Measurements from ENCODE around the gene LPP.

The LPP gene

DNA sequence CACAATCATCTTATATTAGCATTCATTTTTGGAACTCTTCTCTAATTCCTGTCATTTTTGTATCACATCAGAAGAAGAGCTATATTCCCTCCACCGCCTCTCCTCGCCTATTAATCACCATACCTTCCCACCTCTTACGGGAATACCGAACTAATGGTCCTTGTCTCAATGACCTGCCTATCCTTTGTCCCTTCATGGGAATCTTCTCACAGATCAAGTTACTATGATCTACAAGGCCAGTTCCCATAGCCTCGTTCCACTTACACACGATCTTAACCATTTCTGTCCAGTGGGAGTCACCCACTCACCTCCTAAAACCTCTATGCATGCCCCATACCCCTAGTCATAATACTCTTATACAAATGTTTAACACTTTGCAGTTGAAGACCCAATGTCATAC is 675.2 kb downstream of the LPP start:
- DNase-seq = no peak

DNA sequence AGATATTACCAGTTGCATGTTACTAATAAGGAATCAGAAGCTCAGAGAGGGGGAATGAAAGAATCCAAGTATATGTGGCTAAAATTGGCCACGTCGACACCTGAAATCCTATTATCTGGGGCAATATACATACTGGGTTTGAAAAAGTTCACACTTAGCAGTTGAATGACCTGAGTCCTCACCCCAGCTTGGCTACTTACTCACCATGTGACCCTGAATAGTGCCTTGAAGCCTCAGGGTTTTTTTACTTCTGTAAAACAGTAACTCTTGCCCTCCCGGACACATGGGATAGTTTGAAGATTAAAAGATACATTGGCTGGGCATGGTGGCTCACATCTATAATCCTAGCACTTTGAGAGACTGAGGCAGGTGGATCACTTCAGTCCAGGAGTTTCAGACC is 675.6 kb downstream of the LPP start:
- DNase-seq = no peak

DNA sequence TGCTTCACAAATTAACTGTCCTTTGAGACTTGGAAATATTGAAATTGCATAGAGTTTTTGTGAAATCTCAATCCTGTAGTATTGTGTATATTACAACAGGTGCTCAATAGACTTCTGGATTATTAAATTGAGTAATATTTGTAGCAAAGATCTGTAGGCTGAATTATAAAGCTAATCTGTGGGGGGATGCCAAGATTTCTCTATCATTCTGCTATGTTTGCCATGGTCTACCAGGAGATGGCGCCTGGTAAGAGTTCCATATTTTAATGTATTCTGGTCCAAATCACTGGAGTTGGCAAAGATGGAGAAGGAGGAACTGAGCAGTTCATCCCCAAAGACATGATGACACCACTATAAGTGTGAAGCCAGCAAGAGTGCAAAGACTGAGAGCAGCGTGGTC is 676.9 kb downstream of the LPP start:
- no peak for DNase-seq

DNA sequence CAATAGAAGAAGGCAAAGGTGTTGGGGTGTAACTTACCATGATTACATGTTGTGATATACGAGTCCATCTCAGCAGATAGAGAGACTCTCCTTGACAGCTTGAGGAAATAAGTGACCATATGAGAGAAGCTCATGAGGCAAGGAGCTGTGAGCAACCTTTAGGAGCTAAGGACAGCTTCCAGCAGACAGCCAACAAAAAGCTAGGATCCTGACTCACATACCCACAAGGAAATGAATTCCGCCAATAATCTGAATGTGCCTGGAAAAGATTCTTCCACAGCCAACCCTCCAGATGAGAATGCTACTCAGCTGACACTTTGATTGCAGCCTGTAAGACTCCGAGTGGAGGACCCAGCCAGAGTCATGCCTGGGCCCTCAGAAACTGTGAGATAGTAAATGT is 678.2 kb downstream of the LPP start:
- DNase-seq = no peak

DNA sequence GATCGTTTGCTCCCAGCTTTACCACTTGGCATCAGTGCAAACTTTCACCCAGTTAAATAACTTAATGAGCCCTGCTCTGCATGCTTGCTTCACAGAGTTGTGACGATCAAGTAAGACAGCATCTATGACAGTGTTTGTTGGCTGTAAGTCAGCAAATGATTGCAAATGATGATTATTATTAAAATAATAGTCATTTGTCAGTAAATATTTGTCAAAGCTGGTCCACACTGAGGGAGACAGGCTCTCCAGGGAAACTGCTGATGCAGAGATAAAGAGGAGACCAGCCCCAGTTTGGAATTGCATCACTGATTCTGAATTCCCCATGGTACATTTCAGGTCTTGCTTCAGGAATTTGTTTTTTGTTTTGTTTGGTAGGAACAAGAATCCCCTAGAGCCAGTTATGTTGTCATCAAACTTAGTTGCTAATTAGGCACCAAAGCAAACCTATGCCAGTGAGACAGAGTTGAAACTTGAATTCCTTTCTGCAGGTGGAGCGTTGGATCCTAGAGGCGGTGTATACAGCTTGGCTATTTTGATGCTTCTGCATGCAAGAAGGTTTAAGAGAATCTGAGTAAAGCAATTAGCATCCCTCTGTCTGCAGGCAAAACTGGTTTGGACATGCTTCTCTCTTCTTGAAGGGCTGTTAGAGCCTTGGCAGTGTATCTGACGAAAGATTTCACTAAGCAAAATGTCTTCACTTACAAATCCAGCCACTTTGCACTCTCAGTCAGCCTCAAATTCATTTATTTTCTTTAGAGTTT is 679.2 kb downstream of the LPP start:
- no peak for DNase-seq

DNA sequence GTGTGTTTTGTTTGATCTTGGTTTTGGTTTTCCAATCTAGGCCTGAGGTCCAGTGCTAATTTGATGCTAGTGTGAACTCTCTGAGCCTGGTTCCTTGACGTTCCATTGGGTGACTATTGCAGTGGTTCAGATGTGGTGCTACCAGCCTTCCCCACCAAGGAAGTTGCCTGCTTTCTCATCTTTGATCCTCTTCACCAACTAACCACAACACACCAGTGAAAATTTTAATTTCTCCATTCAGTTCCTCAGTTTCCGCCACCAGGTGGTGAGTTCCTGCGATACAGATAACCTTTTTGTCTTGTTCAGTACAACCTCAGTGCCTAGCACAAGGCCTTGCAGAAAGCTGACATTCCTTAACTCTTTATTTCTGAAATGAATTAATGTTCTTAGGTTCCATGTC is 680.4 kb downstream of the LPP start:
- DNase-seq = no peak

DNA sequence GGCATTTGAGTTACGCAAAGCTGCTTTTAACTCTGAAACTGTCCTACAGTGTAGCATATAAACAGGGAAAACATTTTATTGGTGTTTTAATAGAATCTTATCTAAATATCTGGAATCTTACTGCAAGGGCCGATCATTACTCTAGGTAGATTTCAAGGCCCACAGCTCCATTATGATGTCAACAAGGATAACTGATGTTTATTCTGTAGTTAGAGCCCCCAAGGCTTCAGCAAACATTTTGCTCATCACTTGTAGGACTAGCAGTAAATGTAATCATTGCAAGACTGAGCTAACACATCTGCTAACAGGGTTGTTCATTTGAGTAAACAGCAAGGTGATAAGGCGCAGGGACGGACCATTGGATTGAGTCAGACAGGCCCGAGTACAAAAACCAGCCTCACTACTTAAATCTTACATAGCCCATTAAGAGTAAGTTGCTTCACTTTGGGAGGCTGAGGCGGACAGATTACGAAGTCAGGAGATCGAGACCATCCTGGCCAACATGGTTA is 685.3 kb downstream of the LPP start:
- no peak for DNase-seq

DNA sequence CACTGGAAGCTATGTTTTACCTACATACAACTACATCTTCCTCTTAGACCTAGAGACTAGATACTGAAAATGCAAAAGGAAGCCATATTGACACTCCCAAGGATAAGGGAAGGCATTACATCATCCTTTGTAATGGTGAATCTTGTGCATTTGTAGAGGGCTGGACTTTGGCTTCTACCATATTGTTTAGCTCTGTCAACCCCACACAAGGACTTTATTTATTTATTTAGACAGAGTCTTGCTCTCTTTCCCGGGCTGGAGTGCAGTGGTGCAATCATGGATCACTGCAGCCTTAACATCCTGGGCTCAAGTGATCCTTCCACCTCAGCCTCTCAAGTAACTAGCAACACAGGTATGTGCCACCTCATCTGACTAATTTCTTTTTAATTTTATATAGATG is 686.3 kb downstream of the LPP start:
- no peak for DNase-seq

DNA sequence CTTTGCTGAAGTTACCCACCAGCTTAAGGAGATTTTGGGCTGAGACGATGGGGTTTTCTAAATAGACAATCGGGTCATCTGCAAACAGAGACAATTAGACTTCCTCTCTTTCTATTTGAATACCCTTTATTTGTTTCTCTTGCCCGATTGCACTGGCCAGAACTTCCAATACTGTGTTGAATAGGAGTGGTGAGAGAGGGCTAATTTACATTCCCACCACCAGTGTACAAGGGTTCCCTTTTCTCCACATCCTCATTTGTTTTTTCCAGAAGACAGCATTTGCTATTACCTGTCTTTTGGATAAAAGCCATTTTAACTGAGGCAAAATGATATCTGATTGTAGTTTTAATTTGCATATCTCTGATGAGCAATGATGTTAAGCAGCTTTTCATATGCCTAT is 687.9 kb downstream of the LPP start:
- DNase-seq = no peak

DNA sequence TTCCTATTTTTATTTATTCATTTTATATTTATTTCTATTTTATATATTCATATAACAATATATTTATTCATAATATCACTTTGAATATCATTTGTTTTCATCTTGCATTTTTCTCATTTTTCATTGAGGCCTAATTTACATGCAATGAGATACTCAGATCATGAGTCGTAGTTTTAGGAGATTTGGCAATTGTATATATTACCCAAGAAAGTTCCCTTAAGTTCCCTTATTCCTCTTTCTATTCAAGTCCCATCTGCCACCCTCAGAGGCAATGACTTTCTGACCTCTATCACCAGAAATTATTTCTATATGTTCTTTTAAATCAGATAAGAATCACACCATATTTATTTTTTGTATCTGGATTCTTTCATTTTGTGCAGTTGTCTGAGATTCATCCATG is 688.7 kb downstream of the LPP start:
- no peak for DNase-seq

DNA sequence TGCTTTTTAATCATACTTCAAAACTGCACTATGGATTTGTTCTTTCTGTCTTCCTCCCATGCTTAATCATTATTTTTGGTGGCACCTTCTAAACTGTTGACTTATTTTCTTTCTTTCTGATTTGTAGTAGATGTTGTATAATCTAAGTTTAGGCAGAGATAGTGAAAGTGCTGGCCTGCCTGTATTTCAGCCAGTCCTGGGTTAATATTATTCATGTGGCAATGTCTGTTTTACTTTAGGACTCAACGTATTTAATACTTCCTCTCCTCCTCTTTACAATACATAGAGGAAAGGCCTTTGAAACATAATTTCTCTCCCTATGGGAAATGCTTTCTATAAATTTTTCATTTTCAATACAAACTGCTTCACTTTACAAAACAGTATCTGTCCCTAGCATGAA is 690.1 kb downstream of the LPP start:
- no peak for DNase-seq

DNA sequence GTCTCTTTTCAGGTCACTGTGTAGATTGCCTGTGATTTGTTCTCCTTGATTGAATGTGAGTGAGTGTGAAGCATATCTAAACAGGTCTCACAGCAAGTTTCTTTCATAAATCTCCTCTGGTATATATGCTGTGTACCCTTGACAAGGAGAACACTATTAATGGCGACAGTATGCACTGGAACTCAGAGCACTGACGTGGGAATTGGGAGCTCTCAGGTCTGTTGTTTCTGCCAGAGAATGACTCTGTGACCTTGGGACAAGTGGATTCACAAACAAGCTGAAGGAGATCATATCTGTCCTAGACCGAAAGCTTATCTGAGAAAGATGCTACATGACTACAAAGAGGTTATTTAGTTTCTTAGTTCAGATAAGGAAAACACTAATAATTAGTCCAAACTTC is 691.6 kb downstream of the LPP start:
- DNase-seq = no peak

DNA sequence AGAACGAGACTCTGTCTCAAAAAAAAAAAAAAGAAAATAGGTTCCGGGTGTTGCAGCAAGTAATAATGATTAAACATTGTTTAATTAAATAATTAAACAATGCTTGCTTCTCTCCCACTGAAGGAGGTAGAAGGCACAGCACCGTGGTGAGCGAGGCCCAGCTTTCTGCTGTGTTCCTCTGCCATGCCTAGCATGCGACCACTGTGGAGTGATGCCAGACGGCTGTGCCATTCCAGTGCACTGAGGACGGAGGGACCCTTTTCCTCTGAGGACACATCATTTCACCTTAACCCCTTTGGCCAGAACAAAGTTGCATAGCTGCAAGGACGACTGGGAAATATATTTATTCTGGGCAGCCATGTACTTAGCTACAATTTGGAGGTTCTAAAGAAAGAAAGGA is 695.0 kb downstream of the LPP start:
- DNase-seq = no peak

DNA sequence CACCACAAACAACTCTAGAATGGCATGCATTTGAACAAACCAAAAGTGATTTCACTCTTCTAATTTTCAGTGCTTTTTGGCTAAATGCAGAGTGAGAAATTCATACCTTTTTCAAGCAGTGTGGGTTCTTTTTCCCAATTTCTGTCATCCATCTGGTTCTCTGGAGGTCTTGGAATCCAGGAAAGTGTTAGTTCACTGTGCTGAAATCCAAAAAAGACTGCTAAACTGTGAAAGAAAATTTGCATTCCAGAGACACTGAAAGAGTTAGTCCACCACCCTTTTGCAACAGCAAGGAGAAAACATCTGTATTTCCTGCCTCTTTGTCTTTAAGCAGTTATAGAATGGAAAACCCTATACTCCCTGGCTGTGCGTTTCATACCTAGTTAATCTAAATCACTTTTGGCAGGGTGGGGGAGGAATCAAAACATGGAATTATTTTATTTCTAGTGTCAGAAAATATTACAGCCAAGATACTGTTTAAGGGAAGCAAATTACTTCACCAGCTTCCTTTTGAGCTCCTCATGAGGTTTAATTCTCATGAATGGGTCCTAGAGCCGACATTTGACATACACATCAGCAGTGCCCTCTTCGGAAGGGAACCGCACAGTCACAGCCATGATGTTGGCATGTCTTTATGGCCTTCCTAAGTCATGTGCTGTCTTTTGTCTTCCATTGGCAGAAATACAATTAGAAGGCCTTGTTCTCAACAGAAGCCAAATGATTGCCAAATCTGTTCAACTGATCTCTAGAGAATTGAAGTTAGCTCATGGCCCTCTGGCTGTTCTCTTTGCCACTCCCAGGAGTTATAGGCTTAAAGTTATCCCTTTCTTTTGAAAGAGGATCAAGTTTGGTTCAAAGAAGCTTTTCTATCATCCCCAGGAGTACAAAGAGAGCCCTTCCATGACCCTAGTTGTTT is 700.2 kb downstream of the LPP start:
- DNase-seq = no peak

DNA sequence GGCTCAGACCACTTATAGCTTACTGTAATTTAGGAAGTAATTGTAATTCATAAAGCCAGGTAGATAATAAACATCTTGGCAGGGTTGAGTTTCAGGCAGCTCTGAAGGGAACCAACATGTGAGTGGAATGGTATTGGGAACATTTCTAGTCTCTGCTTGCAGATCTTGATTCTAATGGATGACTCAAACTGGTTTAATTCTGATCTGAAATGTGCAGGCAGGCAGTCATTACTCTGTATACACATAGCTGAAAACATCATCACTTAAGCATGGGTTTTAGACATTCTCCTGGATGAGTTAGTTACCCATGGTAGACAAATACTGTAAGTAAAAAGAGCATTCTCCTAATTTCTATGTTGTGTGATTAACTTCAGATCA is 700.8 kb downstream of the LPP start:
- DNase-seq = no peak

DNA sequence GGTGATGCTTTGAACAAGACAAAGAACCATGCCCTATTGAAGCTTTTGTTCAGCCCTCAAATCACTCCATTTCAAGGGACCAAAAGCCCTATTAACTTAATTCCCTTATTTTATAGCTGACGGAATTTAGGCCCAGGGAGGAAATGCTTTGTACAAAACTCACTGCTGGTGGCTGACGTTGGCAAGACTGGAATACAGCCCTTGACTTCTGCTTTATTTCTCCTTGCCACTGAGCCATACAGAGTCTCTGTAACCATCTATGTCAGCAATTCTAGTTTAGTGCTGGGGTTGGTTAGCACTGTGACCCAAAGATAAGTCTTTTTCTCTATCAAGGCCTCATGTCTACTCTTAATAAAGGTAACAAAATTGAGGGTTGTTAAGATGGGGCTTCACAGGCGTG is 701.7 kb downstream of the LPP start:
- no peak for DNase-seq

DNA sequence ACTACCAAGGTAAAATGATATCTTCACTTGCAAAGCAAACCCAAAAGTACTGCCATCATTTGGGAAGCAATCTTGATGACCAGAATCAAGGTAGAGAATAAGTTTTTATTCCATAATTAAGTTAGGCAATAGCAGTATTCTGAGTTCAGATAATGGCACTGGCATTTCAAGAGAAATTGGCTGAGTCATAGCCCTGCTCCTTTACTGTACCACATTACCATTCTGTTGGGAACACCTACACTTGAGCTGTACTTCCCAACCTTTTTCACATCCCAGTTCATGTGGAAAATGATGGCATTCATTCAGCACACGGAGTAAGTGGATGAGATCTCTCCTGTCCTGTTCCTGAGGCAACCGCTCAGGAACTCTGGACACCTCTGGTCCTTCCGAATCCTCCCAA is 706.2 kb downstream of the LPP start:
- DNase-seq = no peak

DNA sequence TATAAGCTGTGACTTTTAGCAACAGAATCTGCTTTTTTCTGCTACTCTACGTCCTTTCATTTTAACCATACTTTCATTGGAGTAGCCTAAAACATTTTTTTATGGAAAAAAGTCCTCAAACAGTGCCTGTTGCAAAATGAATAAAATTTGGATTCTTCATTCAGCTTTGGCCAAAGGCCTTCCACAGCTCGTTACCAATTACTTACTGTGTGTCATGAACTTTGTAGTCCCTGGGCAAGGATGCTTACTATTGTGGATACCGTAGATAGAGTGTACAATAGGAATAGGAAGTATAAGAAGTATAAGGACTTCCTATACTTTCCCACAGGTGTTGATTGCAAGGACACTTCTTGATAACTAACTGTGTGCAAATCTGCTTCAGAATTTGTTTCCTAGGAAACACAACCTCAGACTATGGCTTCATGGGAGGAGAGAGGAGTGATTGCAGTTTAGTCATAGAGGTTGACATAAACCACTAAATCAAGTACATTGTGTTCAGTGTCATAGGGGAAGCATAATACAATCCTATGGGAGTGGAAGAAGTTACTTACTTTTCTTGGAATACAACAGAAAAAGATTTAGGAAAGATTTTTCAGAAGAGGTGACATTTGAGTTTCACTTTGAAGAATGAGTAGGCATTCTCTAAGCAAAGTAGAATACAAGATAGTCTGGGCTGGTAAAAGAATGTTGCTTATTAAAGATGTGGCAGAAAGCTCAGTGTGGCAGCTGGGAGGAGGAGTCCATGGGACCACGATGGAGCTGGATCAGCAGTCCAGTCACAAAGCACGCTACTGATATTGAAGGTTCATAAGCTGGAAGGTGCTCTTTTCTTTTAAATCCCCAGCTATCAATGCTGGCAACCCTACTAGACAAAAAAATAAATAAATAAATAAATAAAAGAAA is 708.1 kb downstream of the LPP start:
- no peak for DNase-seq

DNA sequence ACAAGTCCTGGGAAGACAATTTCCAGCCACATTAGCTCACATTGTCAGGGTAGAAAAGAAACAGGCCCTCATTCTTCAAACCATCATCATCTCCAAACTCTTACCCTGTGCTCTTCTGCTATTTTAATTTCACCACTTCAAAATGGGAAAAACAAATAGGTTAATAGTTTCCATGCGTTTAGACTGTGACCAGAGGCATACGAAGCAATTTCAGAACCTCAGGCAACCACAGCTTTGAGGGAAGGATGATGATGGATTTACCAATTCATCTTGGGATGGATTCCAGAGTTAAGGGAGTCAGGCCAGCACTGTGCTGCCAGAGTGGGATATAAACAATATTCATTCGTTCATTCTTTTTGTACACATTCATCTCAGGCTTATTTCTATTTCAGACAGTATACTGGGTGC is 710.0 kb downstream of the LPP start:
- no peak for DNase-seq

DNA sequence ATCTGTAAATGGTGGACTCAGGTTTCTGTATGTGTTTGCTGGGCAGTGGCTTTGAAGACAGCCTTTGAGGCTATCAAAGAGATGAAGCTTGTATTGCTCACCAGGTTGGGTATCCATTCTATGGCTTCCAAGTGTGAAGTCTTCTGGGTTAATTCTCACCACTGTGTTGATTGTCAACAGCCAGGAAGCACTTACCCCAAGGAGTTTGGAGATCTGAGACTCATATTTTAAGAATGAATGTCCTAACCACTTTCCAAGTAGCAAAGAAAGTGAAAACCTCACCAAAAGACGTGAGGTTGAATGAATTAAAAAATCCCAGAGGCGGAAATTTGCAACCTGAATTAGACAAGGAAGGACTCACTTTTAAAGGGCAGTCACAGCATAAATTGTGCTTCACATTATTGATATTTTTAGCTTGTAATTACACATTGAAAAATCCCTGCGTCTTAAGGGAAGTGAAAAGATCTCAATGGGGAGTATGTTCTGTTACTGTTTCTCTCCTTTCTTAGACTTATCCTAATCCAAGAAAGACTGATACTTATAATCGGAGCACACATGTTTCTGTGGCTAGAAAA is 713.8 kb downstream of the LPP start:
- DNase-seq = no peak

DNA sequence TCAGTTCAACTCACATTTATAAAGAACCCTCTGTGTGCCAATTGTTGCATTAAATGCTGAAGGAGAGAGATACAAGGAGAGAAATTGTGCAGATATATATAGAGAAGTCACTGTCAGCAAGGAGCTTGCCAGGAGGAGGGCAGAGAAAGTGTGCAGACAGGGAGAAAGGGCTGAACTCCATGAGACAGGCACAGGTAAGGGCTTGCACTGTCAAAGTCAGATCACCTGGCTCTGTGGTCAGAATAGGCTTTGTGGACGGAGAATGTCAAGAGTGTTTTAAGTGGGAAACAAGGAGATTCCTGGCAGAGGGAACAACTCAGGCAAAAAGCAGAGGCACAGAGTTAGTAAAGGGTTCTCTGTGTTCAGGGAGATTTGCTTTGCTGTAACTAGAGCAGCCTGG is 714.8 kb downstream of the LPP start:
- DNase-seq = no peak

DNA sequence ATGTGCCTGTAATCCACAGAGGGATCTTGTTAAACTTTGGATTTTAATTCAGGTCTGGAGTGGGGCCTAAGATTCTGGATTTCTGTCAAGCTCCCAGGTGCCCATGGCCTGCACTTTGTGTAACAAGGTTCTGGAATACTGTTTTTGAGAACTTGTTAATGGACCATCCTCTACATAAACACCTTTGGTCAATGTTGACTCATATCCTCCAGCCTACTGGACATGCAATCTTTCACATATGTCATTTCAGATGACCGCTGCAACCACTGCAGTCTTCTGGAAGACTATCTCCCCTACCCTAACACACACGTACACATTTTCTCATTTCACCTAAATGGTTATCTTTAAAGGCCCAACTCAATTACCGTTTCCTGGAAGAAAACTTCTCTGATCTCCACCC is 715.7 kb downstream of the LPP start:
- no peak for DNase-seq

DNA sequence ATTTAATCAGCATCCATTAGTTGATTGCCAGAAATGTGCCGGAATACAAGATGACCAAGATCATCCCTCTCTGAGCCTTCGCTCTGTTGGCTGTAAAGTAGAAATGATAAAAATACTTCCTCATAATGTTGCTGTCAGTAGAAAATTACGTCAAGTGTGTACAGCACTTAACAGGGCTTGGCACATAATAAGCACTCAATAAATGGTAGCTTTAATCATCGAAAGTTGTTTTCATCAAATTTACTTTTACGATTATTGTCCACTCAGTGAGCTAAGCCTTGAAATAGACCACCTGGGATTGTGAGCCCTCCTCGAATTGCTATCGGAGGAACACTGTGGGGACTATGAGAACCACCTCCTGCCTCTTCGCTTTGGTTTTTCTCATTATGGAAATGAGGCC is 716.5 kb downstream of the LPP start:
- DNase-seq = no peak
